Germinal center (tissue), 1 donor: ENCODE measurements around the gene GAREM2.
A peak's percentile ranks its signal among the peaks of the same experiment; 100 is the strongest.
"Not testable (repeated sequence)": the region's sequence is repeated elsewhere in the genome, so short reads cannot be mapped to it uniquely, and the experiment has no call there.

Experiments
- DNase-seq: peaks from one replicate; pipeline ENCODE4 v3.0.0; 2012; ENCODE audit warnings: mixed read lengths, low spot score

Gene GAREM2

DNA sequence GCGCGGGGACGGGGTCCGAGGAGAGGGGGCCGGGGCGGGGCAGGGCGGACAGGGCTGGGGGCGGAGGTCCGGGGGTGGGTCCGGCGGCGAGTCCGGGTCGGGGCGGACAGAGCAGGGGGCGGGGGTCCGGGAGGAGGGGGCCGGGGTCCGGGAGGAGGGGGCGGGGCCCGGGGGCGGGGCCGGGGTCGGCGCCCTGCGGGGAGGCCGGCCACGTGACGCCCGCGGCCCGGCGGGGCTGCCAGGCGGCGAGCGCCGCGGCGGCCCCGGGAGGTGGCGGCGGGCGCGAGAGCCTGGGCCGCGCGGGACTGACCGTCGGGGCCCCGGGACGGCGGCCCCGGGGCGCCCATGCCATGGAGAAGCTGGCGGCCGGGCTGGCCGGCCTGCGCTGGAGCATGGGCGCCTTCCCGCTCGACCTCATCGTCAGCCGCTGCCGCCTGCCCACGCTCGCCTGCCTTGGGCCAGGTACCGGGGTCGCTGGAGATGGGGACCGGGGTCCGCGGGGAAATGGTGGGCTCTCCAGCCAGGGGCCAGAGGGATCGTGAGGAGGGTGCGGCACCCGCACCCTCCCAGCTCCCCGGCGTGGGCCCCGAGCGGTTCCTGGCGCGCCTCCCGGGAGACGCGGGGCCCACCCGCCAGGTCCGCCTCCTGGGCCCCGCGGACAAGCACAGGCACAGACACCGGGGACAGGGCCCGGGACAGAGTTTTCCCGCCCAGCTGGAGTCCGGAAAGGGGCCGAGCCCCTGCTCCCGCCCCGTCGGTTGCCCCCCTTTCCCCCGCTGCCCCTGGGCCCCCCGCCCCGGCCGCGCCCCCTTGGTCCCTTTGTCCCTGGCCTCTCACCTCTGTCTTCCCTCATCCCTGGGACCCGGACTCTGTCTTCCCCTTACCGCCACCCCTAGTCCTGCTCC is at the start of gene GAREM2:
Gene GAREM2 (plus strand): TSS at position 218 of the 905 bp plus-strand sequence. CDS start 133 bp downstream, at position 351.
- no peak for DNase-seq

DNA sequence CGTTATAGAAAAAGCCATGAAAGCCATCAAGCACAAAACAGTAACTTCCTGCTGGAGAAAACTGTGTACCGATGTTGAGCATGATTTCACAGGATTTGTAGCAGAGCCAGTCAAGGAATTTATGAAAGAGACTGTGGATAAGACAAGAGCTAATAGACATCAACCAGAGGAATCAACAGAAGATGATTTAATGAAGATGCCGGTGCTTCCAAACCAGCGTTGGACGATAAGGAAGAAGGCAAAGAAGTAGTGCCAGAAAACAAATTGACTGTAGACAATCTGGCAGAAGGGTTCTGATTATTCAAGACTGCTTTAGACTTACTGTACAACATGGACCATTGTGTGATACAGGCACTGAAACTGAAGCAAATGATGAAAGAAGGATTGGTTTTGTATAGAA is 49.5 kb upstream of the GAREM2 start:
- no peak for DNase-seq

DNA sequence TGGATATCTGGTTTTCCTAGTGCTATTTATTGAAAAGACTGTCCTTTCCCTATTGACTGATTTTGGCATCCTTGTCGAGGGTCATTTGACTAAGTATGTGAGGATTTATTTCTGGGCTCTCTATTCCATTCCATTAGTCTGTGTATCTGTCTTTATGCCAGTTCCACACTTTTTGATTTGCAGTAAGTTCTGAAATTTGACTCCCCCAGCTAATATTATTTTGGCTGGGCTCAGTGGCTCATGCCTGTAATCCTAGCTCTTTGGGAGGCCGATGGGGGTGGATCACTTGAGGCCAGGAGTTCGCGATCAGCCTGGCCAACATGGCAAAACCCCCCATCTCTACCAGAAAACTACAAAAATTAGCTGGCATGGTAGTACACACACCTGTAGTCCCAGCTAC is 46.8 kb upstream of the GAREM2 start:
- DNase-seq = no peak

DNA sequence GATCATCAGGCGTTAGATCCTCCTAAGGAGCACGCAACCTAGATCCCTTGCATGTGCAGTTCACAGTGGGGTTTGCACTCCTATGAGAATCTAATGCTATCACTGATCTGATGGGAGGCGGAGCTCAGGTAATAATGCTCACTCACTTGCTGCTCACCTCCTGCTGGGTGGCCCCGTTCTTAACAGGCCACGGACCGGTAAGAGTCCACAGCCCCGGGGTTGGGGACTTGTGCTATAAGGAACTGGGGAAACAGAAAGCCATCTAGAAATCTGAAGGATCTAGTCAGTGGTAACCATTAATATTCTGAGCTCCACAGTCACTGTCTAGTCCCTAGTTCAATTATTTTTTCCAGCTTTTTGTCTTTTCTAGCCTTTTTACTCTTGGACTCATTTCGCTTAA is 44.7 kb upstream of the GAREM2 start:
- DNase-seq = no peak

DNA sequence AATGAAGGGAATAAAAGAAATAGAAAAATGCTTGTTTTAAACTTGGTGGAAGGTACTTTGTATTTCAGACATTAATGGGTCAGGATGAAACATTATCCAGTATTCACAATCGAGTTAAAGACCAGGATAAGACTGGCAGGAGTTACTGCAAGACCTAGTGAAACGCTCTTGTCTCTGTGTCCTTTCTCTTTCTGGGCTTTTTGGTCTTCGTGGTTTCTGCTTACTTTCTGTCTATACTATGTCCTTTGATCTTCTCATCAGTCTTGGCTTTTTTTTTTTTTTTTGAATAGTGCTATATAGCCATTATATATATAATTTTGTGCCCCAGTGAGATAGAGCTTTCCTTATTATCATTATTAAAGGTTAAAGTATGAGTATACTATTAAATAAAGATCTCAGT is 42.1 kb upstream of the GAREM2 start:
- no peak for DNase-seq

DNA sequence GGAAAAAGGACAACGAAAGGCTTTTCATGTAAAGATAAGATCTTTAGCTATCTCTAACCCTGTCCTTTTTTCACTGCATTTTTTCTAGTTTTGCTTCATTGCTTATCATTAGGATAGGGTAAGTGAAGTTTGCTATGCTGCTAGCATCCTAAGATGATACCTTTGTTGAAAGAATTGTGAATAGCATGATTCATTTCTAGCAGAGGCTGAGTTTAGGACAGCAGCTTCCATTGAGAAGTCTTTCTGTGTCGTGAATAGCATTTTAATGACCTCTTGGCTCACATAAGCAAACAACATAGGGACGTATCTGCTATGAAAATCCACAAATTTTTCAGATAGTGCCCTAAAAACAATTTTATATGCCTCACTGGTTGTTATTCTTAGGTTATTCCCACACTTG is 36.4 kb upstream of the GAREM2 start:
- no peak for DNase-seq

DNA sequence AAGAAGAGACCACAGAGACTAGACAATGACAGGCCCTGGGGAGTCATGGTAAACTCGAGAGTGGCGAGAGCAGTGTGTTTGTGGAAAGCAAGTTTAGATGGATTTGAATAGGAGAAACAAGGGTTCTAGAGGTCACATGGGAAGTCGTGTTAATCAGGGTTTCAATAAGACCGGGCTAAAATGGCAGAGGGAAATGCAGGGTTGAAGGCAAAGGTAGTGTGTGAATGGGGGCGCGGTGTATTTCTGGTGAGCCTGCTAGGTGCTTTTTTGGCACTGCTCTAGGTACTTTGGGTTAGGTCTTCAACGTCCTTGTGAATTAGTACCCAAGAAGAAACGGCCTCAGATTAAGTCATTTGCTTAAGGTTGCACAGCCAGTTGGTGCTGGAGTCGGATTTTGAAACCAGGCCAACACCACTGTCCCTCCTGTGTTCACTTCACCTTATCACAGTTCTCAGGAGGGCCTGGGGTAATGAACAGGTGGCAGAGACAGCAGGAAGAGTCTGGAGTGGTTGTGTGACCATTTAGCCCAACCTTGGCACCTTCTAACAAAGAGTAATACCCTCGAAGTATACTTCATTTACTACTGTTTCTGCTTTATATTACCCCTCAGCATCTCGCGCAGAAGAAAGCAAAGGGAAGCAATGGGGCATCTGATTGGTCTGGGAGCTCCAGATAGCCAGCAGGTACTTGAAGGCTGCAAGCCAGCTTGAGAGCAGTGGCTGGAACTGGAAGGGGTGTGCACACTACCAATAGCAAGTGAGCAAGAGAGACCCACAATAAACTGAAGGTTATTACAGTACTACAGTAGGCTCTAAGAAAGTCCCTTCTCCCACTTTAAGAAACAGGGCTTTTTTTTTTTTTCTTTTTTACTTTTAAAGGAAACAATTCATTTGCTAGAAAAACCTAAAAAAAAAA is 33.4 kb upstream of the GAREM2 start:
- no peak for DNase-seq

DNA sequence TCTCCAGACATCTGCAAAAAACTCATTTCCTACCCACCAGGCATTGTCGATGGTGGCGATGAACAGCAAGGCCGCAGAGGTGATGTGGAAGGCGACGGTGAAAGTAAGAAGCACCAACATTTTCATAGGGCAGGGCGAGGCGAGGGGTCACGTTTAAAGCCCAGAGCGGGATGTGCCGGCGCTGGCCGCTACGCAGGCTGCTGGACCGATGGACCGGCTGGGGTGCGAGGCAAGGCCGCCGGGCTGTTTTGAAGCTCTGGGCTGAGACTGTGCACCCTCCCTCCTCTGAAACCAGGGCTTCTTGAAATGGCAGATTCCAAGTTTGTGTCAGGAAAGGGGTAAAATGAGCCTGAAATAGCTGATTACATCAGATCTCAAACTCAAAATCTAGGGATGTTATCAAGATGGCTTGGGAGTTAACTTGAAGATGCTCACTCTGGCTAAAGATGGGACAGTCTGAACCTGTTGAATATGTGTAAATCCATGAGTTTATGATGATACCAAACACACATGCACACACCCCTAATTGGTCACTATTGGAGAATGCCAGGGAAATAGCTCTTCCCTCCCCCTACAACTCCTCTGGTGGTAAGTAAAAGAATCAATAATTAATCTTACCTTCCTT is 31.6 kb upstream of the GAREM2 start:
- no peak for DNase-seq

DNA sequence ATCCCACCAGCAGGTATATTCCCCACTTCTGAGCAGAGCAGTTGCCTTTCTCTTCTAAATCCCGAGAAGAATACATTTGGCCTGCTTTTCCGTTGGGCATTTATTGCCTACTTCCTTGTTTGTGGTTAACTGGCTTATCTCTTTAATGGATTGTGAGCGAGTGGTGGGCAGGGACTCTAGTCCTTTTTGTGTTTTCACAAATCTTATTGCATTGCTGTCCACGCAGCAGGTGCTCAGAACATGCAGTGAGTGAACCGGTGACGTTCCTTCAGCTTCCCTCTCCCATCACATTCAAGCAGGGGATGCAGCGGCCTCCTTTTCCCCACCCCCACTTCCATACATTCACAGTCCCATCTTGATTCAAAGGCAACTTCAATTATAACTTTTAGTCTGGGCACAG is 28.9 kb upstream of the GAREM2 start:
- no peak for DNase-seq

DNA sequence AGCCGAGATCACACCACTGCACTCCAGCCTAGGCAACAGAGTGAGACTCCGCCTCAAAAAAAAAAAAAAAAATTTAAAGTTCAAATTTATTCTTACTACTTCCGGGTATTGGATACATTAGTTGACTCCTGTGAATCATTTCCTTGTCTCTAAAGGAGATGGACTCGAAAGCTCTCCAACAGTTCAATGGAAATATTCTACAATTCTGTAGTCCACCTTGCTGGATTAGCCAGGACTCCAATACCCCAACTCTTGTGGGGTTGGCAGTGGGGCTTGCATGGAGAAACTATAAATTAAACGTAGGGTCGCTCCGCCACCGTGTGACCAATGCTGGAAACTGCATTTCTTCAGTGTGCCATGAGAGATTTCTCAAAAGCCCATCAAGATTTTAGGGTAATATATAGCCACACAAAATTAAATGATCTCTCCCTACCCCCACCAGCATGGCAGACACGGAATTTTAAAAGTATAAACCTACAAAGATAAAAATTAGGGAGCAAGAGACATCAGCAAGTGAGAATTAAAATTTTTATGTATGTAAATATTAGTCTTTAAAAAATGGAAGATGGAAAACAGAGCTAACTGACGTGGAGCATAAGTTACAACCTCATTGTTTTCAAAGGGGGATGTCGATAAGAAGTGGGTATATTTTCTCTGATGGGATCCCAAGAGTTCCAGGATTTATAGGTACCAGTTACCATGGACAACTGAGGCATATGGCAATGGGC is 27.8 kb upstream of the GAREM2 start:
- DNase-seq = peak; percentile 64

DNA sequence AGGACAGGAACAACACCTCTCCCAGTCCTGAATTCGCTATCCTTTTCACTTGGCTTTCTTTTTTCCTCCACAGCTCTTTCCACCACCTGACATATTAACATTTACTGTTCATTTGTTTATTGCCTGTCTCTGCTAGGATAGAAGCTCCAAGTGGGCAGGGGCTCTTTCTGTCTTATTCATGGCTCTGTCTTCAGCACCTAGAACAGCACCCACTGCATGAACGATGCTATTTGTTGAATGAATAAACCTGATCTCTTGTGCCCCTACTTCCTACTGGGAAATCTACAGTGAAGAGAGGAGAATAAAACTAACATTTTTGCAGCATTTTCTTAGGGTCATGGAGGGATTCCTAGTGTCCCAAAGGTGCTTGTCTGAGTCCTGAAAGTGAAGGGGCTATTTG is 24.4 kb upstream of the GAREM2 start:
- no peak for DNase-seq

DNA sequence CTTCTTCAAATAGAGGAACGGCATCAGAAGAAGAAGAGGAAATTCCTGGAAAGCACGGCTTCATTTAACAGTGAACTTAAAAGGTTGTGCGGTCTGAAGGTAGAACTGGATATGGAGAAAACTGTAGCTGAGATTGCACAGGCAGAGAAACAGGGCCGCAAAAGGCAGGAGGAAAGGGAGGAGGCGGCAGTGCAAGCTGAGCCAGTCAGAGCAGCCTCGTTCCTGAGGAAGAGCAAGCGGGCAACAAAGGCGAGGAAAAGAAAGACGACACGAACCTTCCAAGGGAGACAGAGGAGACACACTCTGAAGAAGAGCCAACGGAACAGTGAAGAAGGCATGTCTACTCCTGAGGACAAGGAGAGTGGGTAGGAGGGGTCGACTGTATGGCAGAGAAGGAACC is 22.6 kb upstream of the GAREM2 start:
- no peak for DNase-seq

DNA sequence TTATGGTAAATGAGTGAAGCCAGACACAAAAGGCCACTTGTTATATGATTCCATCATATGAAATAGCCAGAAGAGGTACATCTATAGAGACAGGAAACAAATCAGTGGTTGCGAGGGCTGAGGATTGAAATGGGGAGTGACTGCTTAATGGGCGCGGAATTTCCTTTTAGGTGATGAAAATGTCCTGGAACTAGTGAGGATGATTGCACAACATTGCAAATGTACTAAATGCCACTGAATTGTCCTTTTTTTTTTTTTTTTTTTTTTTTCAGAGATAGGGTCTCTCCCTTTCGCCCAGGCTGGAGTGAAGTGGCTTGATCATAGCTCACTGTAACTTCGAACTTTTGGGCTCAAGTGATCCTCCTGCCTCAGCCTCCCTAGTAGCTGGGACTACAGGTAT is 15.3 kb upstream of the GAREM2 start:
- DNase-seq = no peak

DNA sequence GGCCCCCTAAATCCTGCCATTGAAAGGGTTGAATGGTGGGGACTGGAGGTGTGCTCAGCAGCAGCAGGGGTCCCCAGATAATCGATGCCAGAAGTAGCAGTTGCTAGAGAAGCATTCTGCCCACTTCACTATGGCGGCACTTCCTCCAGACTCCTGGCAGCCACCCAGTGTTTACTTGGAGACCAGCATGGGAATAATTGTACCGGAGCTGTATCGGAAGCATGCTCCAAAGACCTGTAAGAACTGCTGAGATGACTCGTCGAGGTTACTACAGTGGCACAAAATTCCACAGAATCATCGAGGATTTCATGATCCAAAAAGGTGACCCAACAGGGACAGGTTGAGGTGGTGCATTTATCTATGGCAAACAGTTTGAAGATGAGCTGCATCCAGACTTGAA is 11.0 kb upstream of the GAREM2 start:
- no peak for DNase-seq

DNA sequence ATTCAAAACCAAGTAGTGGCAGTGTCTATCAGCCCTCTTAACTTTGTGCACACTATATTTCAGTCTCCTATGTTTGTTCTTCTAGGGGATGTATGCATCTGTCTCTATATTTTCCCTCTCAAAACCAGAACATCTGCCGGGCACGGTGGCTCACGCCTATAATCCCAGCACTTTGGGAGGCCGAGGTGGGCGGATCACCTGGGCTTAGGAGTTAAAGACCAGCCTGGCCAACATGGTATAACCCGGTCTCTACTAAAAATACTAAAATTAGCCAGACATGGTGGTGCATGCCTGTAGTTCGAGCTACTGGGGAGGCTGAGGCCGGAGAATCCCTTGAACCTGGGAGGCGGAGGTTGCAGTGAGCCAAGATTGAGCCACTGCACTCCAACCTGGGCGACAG is 9.9 kb upstream of the GAREM2 start:
- DNase-seq = no peak

DNA sequence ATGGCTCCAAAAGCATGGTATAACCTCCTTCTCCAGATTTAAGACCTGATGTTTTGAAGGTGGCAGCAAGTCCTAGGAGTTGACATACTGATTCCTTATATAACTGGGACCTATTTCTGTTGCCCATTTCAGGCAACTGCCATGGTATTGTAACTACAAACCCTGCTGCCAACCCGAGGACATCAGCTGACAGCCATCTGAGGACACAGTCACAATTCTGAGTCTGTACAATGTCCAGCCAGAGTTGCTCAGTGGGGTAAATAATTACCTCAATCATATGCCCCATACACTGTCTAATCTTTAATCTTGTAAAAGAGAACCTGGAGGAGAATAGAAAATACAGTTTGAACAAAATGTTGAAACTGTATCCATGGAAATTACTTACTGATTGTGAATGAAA is 8.7 kb upstream of the GAREM2 start:
- DNase-seq = no peak

DNA sequence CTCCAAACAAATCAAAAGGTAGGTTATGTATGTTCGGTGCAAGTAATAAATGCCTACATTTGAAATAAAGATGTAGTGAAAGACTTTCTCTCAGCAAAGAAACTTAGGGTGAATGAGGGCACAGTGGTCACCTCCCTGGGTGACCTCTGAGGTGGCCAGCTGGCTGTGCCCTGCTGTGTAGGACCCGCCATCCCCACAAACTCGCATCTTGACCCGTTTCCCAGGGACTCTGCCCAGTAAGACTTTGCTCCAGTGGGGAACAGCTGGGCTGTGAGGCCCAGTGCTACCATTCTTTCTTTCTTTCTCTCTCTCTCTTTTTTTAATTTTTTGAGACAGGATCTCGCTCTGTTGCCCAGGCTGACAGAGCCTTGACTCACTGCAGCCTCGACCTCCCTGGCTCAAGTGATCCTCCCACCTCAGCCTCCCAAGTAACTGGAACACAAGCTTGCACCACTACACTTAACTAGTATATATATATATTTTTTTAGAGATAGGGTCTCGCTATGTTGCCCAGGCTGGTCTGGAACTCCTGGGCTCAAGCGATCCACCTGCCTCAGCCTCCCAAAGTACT is 8.2 kb upstream of the GAREM2 start:
- no peak for DNase-seq

DNA sequence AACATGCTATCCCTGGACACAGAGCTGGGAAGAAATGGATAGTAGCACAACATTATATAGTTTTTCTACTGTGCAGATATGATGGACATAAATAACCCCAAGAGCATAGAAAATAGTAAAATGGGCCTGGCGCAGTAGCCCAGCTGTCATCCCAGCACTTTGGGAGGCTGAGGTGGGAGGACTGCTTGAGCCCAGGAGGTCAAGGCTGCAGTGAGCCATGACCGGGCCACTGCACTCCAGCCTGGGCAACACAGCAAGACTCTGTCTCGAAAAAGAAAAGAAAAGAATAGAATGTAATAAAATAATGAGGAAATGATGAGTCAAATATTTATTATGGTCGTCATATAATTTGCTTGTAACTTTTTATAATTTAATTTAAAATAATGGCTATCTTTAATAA is 7.5 kb upstream of the GAREM2 start:
- no peak for DNase-seq

DNA sequence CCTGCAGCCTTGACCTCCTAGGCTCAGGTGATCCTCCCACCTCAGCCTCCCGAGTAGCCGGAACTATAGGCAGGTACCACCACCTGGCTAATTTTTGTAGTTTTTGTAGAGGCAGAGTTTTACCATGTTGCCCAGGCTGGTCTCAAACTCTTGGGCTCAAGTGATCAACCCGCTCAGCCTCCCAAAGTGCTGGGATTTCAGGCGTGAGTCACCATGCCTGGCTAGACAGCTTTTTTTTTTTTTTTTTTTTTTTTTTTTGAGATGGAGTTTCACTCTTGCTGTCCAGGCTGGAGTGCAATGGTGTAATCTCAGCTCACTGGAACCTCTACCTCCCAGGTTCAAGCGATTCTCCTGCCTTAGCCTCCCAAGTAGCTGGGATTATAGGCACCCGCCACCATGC is 6.3 kb upstream of the GAREM2 start:
- not testable (repeated sequence) for DNase-seq

DNA sequence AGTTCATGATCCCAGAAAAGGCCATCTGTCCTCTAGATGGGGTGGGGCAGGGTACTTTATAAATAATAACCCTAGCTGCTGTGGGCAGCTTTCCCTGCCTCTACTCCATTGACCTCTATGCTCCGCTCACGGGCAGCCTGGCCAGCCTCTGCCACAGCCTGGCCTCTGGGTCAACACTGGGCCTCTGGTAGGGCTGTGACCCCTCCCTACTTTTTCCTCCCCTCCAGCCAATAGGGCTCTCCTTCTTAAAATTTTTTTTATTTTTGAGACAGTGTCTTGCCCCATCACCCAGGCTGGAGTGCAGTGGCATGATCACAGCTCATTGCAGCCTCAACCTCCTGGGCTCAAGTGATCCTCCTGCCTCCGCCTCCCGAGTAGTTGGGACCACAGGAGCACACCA is 4.1 kb upstream of the GAREM2 start:
- DNase-seq = no peak

DNA sequence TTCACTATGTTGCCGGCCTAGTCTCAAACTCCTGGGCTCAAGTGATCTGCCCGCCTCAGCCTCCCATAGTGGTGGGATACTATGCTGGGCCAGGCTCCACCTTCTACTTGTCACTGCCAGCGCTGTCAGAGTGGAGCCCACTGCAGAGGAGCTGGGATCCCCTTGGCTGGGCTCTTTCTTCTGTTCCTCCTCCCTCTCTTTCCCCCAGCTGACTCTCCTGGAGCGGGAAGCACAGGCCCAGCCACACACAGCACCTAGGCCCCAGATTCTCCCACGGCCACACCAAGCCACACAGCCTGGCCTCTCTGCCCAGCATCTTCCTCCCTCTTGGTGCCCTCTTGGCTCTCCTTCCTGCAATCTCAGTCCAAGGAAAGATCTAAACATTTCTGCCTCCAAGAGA is 3.7 kb upstream of the GAREM2 start:
- DNase-seq = no peak
